Prostate gland (tissue), 2 donors: ENCODE results near the gene MNAT1. TPM values are rescaled to one million over a fixed set of nuclear protein-coding genes. Genes with fewer than 3 reads are reported as not detected.

Experiments
- DNase-seq: peaks from one replicate; pipeline ENCODE4 v3.0.0-alpha.2; 2019; ENCODE audit warnings: low spot score
- H3K27ac ChIP-seq, 2 donors: fragments of 200-600 bp; sonication (generic); 2 replicates each; pipeline ENCODE4 v1.5.1; 2017 to 2019
- H3K27me3 ChIP-seq: fragments of 200-600 bp; sonication (generic); replicated peaks from 2 replicates; pipeline ENCODE4 v1.5.1; 2019; ENCODE audit not compliant: insufficient read depth
- H3K36me3 ChIP-seq, 2 donors: fragments of 200-600 bp; sonication (generic); 1 replicate in 1 of 2; 2 replicates in 1 of 2; pipeline versions ENCODE4 v1.5.1 to v1.8.1; 2017 to 2019
- H3K4me1 ChIP-seq: fragments of 200-600 bp; sonication (generic); replicated peaks from 2 replicates; pipeline ENCODE4 v1.5.1; 2019
- H3K4me3 ChIP-seq, 2 donors: fragments of 200-600 bp; sonication (generic); 2 replicates each; pipeline ENCODE4 v1.5.1; 2017 to 2019
- H3K9me3 ChIP-seq: fragments of 200-600 bp; sonication (generic); 2 replicates; pipeline ENCODE4 v1.5.1; 2017
- POLR2A ChIP-seq: fragments of 450-650 bp; IDR thresholded peaks from one replicate; pipeline ENCODE4 v1.6.1; 2016; ENCODE audit warnings: antibody characterized with exemption, mild to moderate bottlenecking
- POLR2AphosphoS5 ChIP-seq: sonication (generic); formaldehyde crosslinking; IDR thresholded peaks from one replicate; pipeline ENCODE4 v1.6.1; 2017; ENCODE audit warnings: antibody characterized with exemption
- WGBS: methylation state at CpG from one replicate; pipeline ENCODE4 v1.1.5; 2018; 5-methylcytosine and 5-hydroxymethylcytosine counted together
- intact Hi-C: fragments of 100-400 bp; cut with DNase I; formaldehyde crosslinking; loops from one replicate; pipeline ENCODE4 v1.14.2; 2022
- total RNA-seq, 2 donors: library from RNA; depleted of rRNA; stranded (reverse); fragments of >200 nt; gene quantifications; one replicate each; pipeline ENCODE4 v1.1.0, GENCODE V29; 2016
- TF ChIP-seq, protein P1 (sequence below), 4 experiments: fragments of 200-600 bp in 2 of 4; fragments of 450-650 bp in 2 of 4; sonication (generic) in 2 of 4; IDR thresholded peaks; 1 replicate in 3 of 4; 2 replicates in 1 of 4; pipeline ENCODE4 v1.5.1; 2016 to 2019; ENCODE audit warnings: antibody characterized with exemption in 4 of 4, mild to moderate bottlenecking in 2 of 4, moderate library complexity in 2 of 4

Gene MNAT1
- total RNA-seq: 10 to 100 TPM; 16.1 to 62.9 TPM

- peak; percentile 71 for DNase-seq
- Histone ChIP-seq H3K4me1 (no peaks in the 10 kb centered on the region), H3K4me3 (peak within 1 kb of the TSS; percentile 63 to 86), H3K9me3 (no peaks in the 10 kb centered on the region), H3K27me3 (no peaks in the 10 kb centered on the region), H3K36me3 (no peaks in the 10 kb centered on the region), H3K27ac (peak within 1 kb of the TSS; percentile 74 to 82)
- intact Hi-C loops: no loop called here
- WGBS: under 1% methylated on average over 33 of the region's 33 CpGs
- TF ChIP-seq, protein P1, sequence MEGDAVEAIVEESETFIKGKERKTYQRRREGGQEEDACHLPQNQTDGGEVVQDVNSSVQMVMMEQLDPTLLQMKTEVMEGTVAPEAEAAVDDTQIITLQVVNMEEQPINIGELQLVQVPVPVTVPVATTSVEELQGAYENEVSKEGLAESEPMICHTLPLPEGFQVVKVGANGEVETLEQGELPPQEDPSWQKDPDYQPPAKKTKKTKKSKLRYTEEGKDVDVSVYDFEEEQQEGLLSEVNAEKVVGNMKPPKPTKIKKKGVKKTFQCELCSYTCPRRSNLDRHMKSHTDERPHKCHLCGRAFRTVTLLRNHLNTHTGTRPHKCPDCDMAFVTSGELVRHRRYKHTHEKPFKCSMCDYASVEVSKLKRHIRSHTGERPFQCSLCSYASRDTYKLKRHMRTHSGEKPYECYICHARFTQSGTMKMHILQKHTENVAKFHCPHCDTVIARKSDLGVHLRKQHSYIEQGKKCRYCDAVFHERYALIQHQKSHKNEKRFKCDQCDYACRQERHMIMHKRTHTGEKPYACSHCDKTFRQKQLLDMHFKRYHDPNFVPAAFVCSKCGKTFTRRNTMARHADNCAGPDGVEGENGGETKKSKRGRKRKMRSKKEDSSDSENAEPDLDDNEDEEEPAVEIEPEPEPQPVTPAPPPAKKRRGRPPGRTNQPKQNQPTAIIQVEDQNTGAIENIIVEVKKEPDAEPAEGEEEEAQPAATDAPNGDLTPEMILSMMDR (IDR thresholded peaks at IDR 0.05): peak in 1 of 4 experiments; percentile 19
- TF ChIP-seq POLR2A (no peak), POLR2AphosphoS5 (peak; percentile 80)
Observed at GRCh38 chr14:60734465-60735242, at the start of gene MNAT1. MNAT1 (plus strand) TSS chr14:60734761; CDS start chr14:60734863, 102 bp downstream.

DNA sequence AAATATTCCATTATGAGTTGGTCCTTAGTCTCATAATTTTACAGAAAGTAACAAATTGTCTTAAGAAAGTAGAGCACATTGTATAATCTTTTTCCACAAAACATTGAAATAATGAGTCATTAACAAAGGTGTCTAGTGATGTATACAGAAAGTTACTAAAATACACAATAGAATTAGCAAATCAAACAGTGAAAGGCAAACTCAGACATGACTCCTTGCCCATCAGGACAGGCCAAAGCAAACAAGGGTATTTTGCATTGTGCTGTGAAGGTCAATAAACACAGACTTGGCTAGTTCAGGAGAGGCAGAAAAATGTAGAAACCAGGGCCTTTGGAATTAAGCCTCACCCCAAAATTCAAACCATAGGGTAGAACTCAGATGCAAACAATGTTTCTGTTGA lies 47.7 kb upstream of the MNAT1 start:
- intact Hi-C loops: no loop called here
- H3K4me3 ChIP-seq: no peak overlapping the region
- DNase-seq: no peak
- H3K27me3 ChIP-seq: no peaks in the 10 kb centered on the region
- no peaks in the 10 kb centered on the region for H3K36me3 ChIP-seq
- H3K4me1 ChIP-seq: no peaks in the 10 kb centered on the region
- TF ChIP-seq, protein P1 (IDR thresholded peaks at IDR 0.05): no peak
- TF ChIP-seq POLR2A (no peak), POLR2AphosphoS5 (no peak)
- H3K27ac ChIP-seq: no peak overlapping the region
- no peaks in the 10 kb centered on the region for H3K9me3 ChIP-seq

GRCh38 chr14:60691383-60692113 lies 43.0 kb upstream of the MNAT1 start:
- H3K4me1 ChIP-seq: no peaks in the 10 kb centered on the region
- no peak overlapping the region for H3K27ac ChIP-seq
- no peak overlapping the region for H3K4me3 ChIP-seq
- TF ChIP-seq POLR2AphosphoS5 (no peak), POLR2A (no peak)
- TF ChIP-seq, protein P1 (IDR thresholded peaks at IDR 0.05): no peak
- 91% methylated on average over 3 of the region's 3 CpGs for WGBS
- no peak for DNase-seq
- no peaks in the 10 kb centered on the region for H3K36me3 ChIP-seq
- intact Hi-C loops: no loop called here
- no peaks in the 10 kb centered on the region for H3K27me3 ChIP-seq
- H3K9me3 ChIP-seq: no peaks in the 10 kb centered on the region

DNA sequence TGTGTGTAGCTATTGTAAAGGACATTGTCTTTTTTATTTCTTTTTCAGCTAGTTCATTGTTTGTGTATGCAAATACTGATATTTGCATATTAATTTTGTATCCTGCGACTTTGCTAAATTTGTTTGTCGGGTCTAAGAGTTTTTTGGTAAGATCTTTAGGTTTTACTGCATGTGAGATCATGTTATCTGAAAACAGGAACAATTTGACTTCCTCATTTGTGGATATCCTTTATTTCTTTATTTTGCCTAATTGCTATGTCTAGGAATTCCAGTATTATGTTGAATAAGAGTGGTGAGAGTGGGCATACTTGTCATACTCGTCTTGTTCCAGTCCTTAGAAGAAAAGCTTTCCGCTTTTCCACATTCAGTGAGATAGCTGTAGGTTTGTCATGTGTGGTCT lies 39.2 kb upstream of the MNAT1 start:
- DNase-seq: no peak
- 83% methylated on average over 4 of the region's 4 CpGs for WGBS
- TF ChIP-seq, protein P1 (IDR thresholded peaks at IDR 0.05): no peak
- TF ChIP-seq POLR2A (no peak), POLR2AphosphoS5 (no peak)
- no peak overlapping the region for H3K4me3 ChIP-seq
- H3K9me3 ChIP-seq: no peaks in the 10 kb centered on the region
- H3K36me3 ChIP-seq: no peaks in the 10 kb centered on the region
- H3K4me1 ChIP-seq: no peaks in the 10 kb centered on the region
- no peaks in the 10 kb centered on the region for H3K27me3 ChIP-seq
- H3K27ac ChIP-seq: no peak overlapping the region
- intact Hi-C loops: no loop called here
